WTC11 (cell line): Measurements from ENCODE around the gene IFFO2. TPM values are rescaled to one million over a fixed set of nuclear protein-coding genes. Genes with fewer than 3 reads are reported as not detected.

Source experiments
- ATAC-seq: fragments of 200-7000 bp; cut with Tn5 transposase; 2 replicates; pipeline ENCODE4 v1.10.0; 2021; ENCODE audit warnings: mild to moderate bottlenecking, moderate library complexity
- CTCF ChIA-PET: fragments of 300-600 bp; sonication (Branson Sonifier 250); formaldehyde crosslinking; loops from one replicate; lab custom pipeline; 2021; ENCODE audit warnings: antibody characterized with exemption; lab: Charles Lee
- POLR2A ChIA-PET: fragments of 350-600 bp; sonication (Branson Sonifier 250); formaldehyde crosslinking; loops from one replicate; lab custom pipeline; 2021; ENCODE audit warnings: antibody characterized with exemption; lab: Charles Lee
- DNase-seq: peaks from one replicate; pipeline ENCODE4 v3.0.0; 2021; ENCODE audit warnings: low spot score
- H3K27ac Mint-ChIP-seq: 2 replicates; pipeline ENCODE4 v1.8.0; 2021; ENCODE audit warnings: mixed read lengths
- H3K27me3 Mint-ChIP-seq: 2 replicates; pipeline ENCODE4 v1.8.0; 2021; ENCODE audit warnings: low read depth, mild to moderate bottlenecking, moderate library complexity, mixed read lengths
- H3K36me3 Mint-ChIP-seq: 2 replicates; pipeline ENCODE4 v1.8.0; 2021; ENCODE audit warnings: mixed read lengths
- H3K4me1 Mint-ChIP-seq: 2 replicates; pipeline ENCODE4 v1.8.0; 2022; ENCODE audit warnings: mixed read lengths
- H3K4me3 Mint-ChIP-seq: 2 replicates; pipeline ENCODE4 v1.8.0; 2021; ENCODE audit warnings: mild to moderate bottlenecking, moderate library complexity, mixed read lengths
- H3K9me3 Mint-ChIP-seq: 2 replicates; pipeline ENCODE4 v1.8.0; 2021; ENCODE audit warnings: mixed read lengths
- ATF2 ChIP-seq: sonication (generic); formaldehyde crosslinking; IDR thresholded peaks from 2 replicates; pipeline ENCODE4 v1.8.1; 2022; ENCODE audit warnings: low read depth, missing genetic modification reagents, borderline replicate concordance
- ATF3 ChIP-seq: sonication (generic); formaldehyde crosslinking; conservative IDR thresholded peaks from 2 replicates; pipeline ENCODE4 v1.8.1; 2022; ENCODE audit warnings: mild to moderate bottlenecking, missing genetic modification reagents
- ELF4 ChIP-seq: sonication (generic); formaldehyde crosslinking; IDR thresholded peaks from 2 replicates; pipeline ENCODE4 v1.8.1; 2022; ENCODE audit warnings: low read depth, mild to moderate bottlenecking, moderate library complexity, missing genetic modification reagents
- FOXK1 ChIP-seq: sonication (generic); formaldehyde crosslinking; IDR thresholded peaks from 2 replicates; pipeline ENCODE4 v1.8.0; 2022; ENCODE audit warnings: mild to moderate bottlenecking, moderate library complexity, missing genetic modification reagents
- GTF2I ChIP-seq: fragments of 250-450 bp; sonication (Bioruptor Pico); conservative IDR thresholded peaks from 2 replicates; pipeline ENCODE4 v1.4.0; 2021; ENCODE audit warnings: mild to moderate bottlenecking
- HMGXB4 ChIP-seq: sonication (generic); formaldehyde crosslinking; IDR thresholded peaks from 2 replicates; pipeline ENCODE4 v1.8.1; 2023; ENCODE audit warnings: mild to moderate bottlenecking, moderate library complexity, missing genetic modification reagents
- JUN ChIP-seq: sonication (generic); formaldehyde crosslinking; IDR thresholded peaks from 2 replicates; pipeline ENCODE4 v1.8.0; 2023; ENCODE audit warnings: mild to moderate bottlenecking, missing genetic modification reagents
- NFATC4 ChIP-seq: fragments of 250-450 bp; sonication (Bioruptor Pico); IDR thresholded peaks from 2 replicates; pipeline ENCODE4 v1.9.0; 2021; ENCODE audit warnings: mild to moderate bottlenecking
- OVOL2 ChIP-seq: fragments of 250-450 bp; sonication (Bioruptor Pico); IDR thresholded peaks from 2 replicates; pipeline ENCODE4 v1.9.0; 2021; ENCODE audit warnings: mild to moderate bottlenecking, borderline replicate concordance
- PRRX2 ChIP-seq: fragments of 250-450 bp; sonication (Bioruptor Pico); IDR thresholded peaks from 2 replicates; pipeline ENCODE4 v1.8.0; 2021; ENCODE audit warnings: mild to moderate bottlenecking
- RELA ChIP-seq: sonication (generic); formaldehyde crosslinking; IDR thresholded peaks from 2 replicates; pipeline ENCODE4 v1.8.1; 2022; ENCODE audit warnings: missing genetic modification reagents, mild to moderate bottlenecking, borderline replicate concordance
- TEAD4 ChIP-seq: sonication (generic); formaldehyde crosslinking; IDR thresholded peaks from 2 replicates; pipeline ENCODE4 v1.8.0; 2022; ENCODE audit warnings: mild to moderate bottlenecking, missing genetic modification reagents
- USF2 ChIP-seq: sonication (generic); formaldehyde crosslinking; IDR thresholded peaks from 2 replicates; pipeline ENCODE4 v1.8.1; 2023; ENCODE audit warnings: mild to moderate bottlenecking, missing genetic modification reagents, moderate library complexity
- total RNA-seq: library from RNA; stranded (reverse); gene quantifications from 3 replicates; pipeline ENCODE4 v1.2.3, GENCODE V29; 2021
- TF ChIP-seq, protein P1 (sequence below): sonication (generic); formaldehyde crosslinking; IDR thresholded peaks from 2 replicates; pipeline ENCODE4 v1.8.0; 2022; ENCODE audit warnings: mild to moderate bottlenecking, missing genetic modification reagents
- TF ChIP-seq, protein P2 (sequence below): fragments of 250-450 bp; sonication (Bioruptor Pico); IDR thresholded peaks from 2 replicates; pipeline ENCODE4 v1.9.0; 2021; ENCODE audit warnings: moderate library complexity, mild to moderate bottlenecking, inconsistent platforms, borderline replicate concordance
- TF ChIP-seq, protein P3 (sequence below): fragments of 250-450 bp; sonication (Bioruptor Pico); conservative IDR thresholded peaks from 2 replicates; pipeline ENCODE4 v1.9.0; 2021; ENCODE audit warnings: mild to moderate bottlenecking
- TF ChIP-seq, protein P4 (sequence below): sonication (generic); formaldehyde crosslinking; IDR thresholded peaks from 2 replicates; pipeline ENCODE4 v1.8.0; 2022; ENCODE audit warnings: mild to moderate bottlenecking, missing genetic modification reagents

Gene IFFO2
- total RNA-seq, 1 experiment from 2014 or later, result 8.1 TPM

DNA sequence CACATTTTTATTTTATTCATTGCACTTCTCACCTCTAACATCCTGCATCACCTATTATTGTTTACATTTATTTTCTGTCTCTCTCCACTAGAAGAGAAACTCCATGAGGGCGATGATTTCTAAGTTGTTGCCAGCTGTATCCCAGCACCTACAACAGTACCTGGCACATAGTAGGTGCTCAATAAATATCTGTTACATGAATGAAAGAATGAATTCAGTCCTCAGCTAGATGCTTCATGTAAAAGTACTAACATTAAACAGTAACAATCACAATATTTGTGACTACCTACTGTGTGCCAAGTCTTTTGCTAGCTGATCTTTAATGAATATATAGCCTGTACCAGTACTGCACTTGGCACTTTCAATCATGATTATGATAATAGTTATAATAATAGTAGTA is 100.0 kb downstream of the IFFO2 start:
- Mint-ChIP-seq H3K9me3 (no peaks in the 10 kb centered on the region), H3K4me3 (no peak overlapping the region), H3K36me3 (no peaks in the 10 kb centered on the region), H3K27ac (no peak overlapping the region), H3K4me1 (no peaks in the 10 kb centered on the region), H3K27me3 (no peaks in the 10 kb centered on the region; the same call in 1 of the 2 replicates)
- ATAC-seq, result no peak
- no peak for TF ChIP-seq RELA (CRISPR knock-in tag)
- TF ChIP-seq, protein P1, sequence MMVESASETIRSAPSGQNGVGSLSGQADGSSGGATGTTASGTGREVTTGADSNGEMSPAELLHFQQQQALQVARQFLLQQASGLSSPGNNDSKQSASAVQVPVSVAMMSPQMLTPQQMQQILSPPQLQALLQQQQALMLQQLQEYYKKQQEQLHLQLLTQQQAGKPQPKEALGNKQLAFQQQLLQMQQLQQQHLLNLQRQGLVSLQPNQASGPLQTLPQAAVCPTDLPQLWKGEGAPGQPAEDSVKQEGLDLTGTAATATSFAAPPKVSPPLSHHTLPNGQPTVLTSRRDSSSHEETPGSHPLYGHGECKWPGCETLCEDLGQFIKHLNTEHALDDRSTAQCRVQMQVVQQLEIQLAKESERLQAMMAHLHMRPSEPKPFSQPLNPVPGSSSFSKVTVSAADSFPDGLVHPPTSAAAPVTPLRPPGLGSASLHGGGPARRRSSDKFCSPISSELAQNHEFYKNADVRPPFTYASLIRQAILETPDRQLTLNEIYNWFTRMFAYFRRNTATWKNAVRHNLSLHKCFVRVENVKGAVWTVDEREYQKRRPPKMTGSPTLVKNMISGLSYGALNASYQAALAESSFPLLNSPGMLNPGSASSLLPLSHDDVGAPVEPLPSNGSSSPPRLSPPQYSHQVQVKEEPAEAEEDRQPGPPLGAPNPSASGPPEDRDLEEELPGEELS, result no peak
- no peak for TF ChIP-seq NFATC4 (CRISPR knock-in tag)
- TF ChIP-seq GTF2I, result no peak
- POLR2A ChIA-PET, result no interaction called here
- no peak for DNase-seq
- CTCF ChIA-PET, result no interaction called here

DNA sequence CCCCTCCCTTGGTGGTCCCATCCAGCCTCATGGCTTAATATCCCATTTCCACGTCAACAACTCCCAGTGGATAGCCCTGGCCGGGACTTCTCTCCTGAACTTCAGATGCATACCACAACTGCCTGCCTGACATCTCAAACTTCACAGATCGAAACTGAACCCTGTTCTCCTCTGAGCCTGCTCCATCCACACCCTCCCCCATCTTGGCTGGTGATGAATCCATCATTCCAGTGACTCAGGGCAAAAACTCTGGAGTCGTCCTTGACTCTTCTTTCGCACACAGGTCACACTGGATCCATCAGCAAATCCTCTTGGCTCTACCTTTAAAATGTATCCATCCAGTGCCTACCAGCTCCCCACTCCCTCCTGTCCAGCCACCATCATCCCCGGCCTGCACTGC is 100.9 kb downstream of the IFFO2 start:
- Mint-ChIP-seq H3K36me3 (no peaks in the 10 kb centered on the region), H3K9me3 (no peaks in the 10 kb centered on the region), H3K27me3 (no peaks in the 10 kb centered on the region; the same call in 1 of the 2 replicates), H3K27ac (no peak overlapping the region), H3K4me1 (no peaks in the 10 kb centered on the region), H3K4me3 (no peak overlapping the region)
- no peak for ATAC-seq
- TF ChIP-seq HMGXB4 (CRISPR knock-in tag), result no peak
- TF ChIP-seq USF2 (CRISPR knock-in tag), result no peak
- no peak for TF ChIP-seq ELF4 (CRISPR knock-in tag)
- TF ChIP-seq OVOL2 (CRISPR knock-in tag), result no peak
- no peak for TF ChIP-seq ATF2
- no peak for TF ChIP-seq JUN
- TF ChIP-seq, protein P2, sequence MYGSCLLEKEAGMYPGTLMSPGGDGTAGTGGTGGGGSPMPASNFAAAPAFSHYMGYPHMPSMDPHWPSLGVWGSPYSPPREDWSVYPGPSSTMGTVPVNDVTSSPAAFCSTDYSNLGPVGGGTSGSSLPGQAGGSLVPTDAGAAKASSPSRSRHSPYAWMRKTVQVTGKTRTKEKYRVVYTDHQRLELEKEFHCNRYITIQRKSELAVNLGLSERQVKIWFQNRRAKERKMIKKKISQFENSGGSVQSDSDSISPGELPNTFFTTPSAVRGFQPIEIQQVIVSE, result no peak
- TF ChIP-seq, protein P3, sequence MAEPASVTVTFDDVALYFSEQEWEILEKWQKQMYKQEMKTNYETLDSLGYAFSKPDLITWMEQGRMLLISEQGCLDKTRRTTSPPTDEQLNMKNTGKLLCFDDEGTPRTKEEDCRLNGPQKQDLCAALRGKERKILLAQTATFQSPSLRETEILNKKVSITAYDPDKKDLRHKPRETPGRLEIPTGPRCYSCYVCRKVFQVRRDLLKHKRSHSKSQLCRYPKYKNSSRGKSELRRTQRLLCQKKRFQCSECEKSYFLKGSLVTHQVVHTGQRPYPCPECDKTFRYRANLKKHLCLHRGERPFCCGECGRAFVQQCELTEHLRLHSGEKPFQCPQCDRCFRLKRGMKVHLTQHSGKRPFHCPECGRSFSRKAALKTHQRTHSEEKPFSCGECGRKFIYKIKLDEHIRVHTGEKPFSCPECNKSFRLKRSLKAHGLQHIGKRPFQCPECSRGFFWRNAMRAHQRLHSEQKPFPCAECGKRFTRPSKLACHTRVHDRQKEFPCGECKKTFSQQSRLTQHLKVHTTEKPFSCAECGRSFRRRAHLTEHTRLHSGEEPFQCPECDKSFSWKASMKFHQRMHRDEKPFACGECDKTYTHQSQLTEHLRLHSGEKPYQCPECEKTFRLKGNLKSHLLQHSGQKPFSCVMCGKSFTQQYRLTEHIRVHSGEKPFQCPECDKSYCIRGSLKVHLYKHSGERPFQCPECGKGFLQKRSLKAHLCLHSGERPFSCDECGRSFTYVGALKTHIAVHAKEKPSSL (CRISPR knock-in tag), result no peak
- no peak for TF ChIP-seq TEAD4 (CRISPR knock-in tag)
- TF ChIP-seq PRRX2, result no peak
- TF ChIP-seq, protein P4, sequence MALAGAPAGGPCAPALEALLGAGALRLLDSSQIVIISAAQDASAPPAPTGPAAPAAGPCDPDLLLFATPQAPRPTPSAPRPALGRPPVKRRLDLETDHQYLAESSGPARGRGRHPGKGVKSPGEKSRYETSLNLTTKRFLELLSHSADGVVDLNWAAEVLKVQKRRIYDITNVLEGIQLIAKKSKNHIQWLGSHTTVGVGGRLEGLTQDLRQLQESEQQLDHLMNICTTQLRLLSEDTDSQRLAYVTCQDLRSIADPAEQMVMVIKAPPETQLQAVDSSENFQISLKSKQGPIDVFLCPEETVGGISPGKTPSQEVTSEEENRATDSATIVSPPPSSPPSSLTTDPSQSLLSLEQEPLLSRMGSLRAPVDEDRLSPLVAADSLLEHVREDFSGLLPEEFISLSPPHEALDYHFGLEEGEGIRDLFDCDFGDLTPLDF (CRISPR knock-in tag), result no peak
- no peak for TF ChIP-seq ATF3 (CRISPR knock-in tag)
- no peak for TF ChIP-seq FOXK1 (CRISPR knock-in tag)
- ChIA-PET POLR2A (no interaction called here), CTCF (no interaction called here)
- no peak for DNase-seq
